ENCODE results near the gene RIPK1. TPM values are rescaled to one million over a fixed set of nuclear protein-coding genes. Genes with fewer than 3 reads are reported as not detected.

The RIPK1 gene
- total and polyA plus RNA-seq, 8 donors: 18.9 to 24.9 (median 22.4) TPM

DNA sequence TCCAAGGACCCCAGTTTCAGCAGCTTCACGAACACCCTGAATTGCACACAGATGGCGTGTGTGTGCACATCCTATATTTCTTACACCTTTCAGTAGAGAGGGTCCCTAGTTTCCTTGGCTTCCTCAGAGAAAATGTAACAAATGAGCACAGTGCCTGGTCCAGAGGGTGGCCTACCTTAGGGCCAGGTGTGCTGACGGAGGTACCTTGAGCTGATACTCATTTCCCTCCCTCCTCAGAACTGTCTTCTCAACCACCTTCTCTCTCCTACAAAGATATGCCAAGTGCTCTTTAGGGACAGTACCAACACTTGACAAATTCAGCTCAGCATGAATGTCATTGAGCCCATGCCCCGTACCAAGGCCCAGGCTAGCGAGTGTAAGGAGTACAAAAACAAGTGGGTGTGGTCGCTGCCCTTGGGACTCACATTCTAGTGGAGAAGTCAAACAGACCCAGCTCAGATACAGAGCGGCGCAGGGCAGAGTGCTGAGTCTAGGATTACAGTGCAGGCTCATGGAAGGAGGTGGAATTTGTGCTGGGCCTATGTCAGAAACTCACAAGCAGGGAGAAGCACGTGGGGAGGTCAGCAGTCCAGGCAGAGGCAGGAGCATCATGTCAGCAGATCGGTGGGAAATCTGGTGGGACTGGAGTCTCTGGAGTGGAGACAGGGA is 40.6 kb downstream of the RIPK1 start:
- DNase-seq (no peak), ATAC-seq (peak; percentile 46)
- no peak overlapping the region for H3K27ac ChIP-seq
- H3K36me3 ChIP-seq: peaks cover 11 to 99% of the 10 kb centered on the region in 2 donors
- no peaks in the 10 kb centered on the region for H3K4me1 ChIP-seq
- no peak overlapping the region for H3K4me3 ChIP-seq
- no peaks in the 10 kb centered on the region for H3K9me3 ChIP-seq
- TF ChIP-seq, protein P1, sequence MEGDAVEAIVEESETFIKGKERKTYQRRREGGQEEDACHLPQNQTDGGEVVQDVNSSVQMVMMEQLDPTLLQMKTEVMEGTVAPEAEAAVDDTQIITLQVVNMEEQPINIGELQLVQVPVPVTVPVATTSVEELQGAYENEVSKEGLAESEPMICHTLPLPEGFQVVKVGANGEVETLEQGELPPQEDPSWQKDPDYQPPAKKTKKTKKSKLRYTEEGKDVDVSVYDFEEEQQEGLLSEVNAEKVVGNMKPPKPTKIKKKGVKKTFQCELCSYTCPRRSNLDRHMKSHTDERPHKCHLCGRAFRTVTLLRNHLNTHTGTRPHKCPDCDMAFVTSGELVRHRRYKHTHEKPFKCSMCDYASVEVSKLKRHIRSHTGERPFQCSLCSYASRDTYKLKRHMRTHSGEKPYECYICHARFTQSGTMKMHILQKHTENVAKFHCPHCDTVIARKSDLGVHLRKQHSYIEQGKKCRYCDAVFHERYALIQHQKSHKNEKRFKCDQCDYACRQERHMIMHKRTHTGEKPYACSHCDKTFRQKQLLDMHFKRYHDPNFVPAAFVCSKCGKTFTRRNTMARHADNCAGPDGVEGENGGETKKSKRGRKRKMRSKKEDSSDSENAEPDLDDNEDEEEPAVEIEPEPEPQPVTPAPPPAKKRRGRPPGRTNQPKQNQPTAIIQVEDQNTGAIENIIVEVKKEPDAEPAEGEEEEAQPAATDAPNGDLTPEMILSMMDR (IDR thresholded peaks at IDR 0.05): no peak
- intact Hi-C loops (cut with DNase I): no loop called here
- no peaks in the 10 kb centered on the region for H3K27me3 ChIP-seq

DNA sequence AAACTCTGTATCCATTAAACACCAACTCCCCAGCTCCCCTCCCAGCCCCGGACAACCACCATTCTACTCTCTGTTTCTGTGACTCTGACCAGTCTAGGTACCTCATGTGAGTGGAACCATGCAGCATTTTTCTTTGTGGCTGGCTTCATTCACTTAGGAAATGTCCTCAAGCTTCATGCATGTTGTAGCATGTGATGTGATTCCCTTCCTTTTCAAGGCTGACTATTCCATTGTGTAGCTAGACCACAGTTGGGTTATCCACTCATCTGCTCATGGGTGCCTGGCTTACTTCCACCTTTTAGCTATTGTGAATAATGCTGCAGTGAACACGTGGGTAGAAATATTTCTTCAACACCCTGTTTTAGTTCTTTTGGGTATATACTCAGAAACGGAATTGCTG is 41.5 kb downstream of the RIPK1 start:
- H3K4me3 ChIP-seq: no peak overlapping the region
- peaks cover 17 to 100% of the 10 kb centered on the region in 2 donors for H3K36me3 ChIP-seq
- ATAC-seq: no peak
- H3K27ac ChIP-seq: no peak overlapping the region
- no peaks in the 10 kb centered on the region for H3K27me3 ChIP-seq
- intact Hi-C loops (cut with DNase I): no loop called here
- no peaks in the 10 kb centered on the region for H3K9me3 ChIP-seq
- no peaks in the 10 kb centered on the region for H3K4me1 ChIP-seq
- no peak for DNase-seq
- TF ChIP-seq, protein P1 (IDR thresholded peaks at IDR 0.05): no peak

DNA sequence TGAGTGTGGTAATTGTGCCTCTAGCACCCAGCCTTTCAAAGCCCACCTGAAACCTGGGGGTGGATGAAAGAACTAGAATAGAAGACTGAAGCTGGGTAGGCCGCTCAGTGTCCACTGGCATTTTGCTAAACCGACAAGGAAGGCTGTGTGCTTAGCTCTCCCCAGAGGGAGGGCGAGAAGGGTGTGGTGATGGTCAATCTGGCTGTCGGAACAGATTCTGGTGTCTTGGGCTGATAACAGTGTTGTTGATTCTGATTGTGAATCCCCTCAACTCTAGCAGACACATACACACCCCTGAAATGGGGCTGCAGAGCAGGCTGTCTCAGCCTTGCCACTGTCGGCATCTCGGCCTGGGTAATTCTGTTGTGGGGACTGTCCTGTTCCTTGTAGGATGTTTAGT is 46.1 kb downstream of the RIPK1 start:
- H3K4me3 ChIP-seq: no peak overlapping the region
- H3K9me3 ChIP-seq: no peaks in the 10 kb centered on the region
- TF ChIP-seq, protein P1 (IDR thresholded peaks at IDR 0.05): no peak
- intact Hi-C loops (cut with DNase I): no loop called here
- H3K27me3 ChIP-seq: no peaks in the 10 kb centered on the region
- no peak overlapping the region for H3K27ac ChIP-seq
- peaks cover 0 to 16% of the 10 kb centered on the region in 2 donors for H3K4me1 ChIP-seq
- H3K36me3 ChIP-seq: peaks cover 6 to 61% of the 10 kb centered on the region in 2 donors
- no peak for ATAC-seq
- no peak for DNase-seq

DNA sequence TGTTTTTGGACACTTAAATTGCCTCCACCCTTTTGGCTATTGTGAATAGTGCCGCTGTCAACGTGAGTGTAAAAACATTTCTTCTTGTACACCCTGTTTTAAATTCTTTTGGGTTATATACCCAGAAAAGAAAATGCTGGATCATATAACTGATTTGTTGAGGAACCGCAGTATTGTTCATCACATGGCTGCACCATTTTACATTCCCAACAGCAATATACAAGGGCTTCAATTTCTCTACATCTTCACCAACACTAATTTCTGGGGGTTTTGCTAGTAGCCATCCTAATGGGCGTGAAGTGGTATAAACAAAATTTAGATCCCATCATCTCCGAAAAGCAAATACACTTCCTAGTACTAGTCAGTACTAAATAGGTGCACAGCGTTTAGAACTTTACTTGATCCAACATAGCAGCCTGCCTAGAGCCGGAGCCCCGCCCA is 49.6 kb downstream of the RIPK1 start:
- Histone ChIP-seq H3K27ac (peak overlapping the region; percentile 84 to 90), H3K4me3 (peak overlapping the region; percentile 85 to 92), H3K36me3 (peaks cover 6 to 26% of the 10 kb centered on the region in 2 donors), H3K4me1 (peaks cover 0 to 17% of the 10 kb centered on the region in 2 donors), H3K27me3 (no peaks in the 10 kb centered on the region), H3K9me3 (no peaks in the 10 kb centered on the region)
- DNase-seq: no peak
- intact Hi-C loops (cut with DNase I): no loop called here
- TF ChIP-seq, protein P1 (IDR thresholded peaks at IDR 0.05): no peak
- no peak for ATAC-seq

DNA sequence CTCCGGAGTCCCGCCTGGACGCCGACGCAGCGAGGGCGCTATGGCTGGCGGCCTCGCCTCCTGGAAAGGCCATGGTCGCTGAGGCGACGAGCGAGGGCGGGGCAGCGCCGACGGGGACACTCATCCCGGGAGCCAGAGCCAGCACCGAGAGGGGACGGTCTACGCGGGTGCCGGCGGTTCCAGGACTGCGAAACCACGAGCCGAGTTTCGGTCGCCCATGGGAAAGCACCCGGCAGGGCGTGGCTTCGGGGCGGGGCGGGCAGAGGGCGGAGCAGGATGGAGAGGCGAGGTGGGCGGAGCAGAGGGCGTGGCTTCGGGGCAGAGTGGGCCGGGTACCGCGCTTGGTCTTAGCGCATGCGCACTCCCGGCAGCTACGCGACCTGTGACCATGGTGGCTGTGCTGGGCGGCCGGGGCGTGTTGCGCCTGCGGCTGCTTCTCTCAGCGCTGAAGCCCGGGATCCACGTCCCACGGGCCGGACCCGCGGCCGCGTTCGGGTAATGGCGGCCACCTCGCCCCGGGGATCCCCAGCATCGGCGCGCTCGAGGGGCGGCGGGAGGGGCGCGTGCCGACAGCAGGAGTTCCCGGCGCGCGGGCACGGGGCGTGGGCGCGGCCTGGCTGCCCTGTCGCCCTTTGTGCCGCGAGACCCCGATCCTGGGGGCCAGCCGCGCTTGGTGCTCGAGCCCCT is 50.2 kb downstream of the RIPK1 start, which contains the start of gene BPHL:
Gene BPHL, plus strand, starts transcription at position 359 of the 687 bp plus-strand sequence. Its CDS starts 30 bp downstream, at position 389.
- peaks cover 0 to 17% of the 10 kb centered on the region in 2 donors for H3K4me1 ChIP-seq
- no peaks in the 10 kb centered on the region for H3K9me3 ChIP-seq
- TF ChIP-seq, protein P1 (IDR thresholded peaks at IDR 0.05): no peak
- ATAC-seq: peak; percentile 99
- H3K4me3 ChIP-seq: peak within 1 kb of the TSS; percentile 85 to 92
- peak within 1 kb of the TSS; percentile 84 to 90 for H3K27ac ChIP-seq
- DNase-seq: peak; percentile 97 to 100 (median 98)
- H3K36me3 ChIP-seq: peaks cover 6 to 20% of the 10 kb centered on the region in 2 donors
- intact Hi-C loops (cut with DNase I): no loop called here
- no peaks in the 10 kb centered on the region for H3K27me3 ChIP-seq

Measured in left lung (tissue), 10 donors.